SK-N-SH (cell line): ENCODE measurements around the gene RIN2. TPM values are rescaled to one million over a fixed set of nuclear protein-coding genes. Genes with fewer than 3 reads are reported as not detected.

Experiments
- CTCF ChIA-PET: fragments of 300-600, 350-600 bp; formaldehyde crosslinking; extraction: SDS; loops from one replicate; lab custom pipeline; 2021; lab: Yijun Ruan, JAX
- POLR2A ChIA-PET: fragments of 350-600 bp; sonication (Branson Sonifier 250); formaldehyde crosslinking; extraction: SDS; loops from one replicate; lab custom pipeline; 2020; ENCODE audit warnings: antibody characterized with exemption, inconsistent platforms; lab: Yijun Ruan, JAX
- DNase-seq: peaks from one replicate; pipeline ENCODE4 v3.0.0; 2012
- H2AFZ ChIP-seq: fragments of 200-600 bp; sonication (generic); 2 replicates; pipeline ENCODE4 v1.8.1; 2016; ENCODE audit warnings: antibody characterized with exemption, mild to moderate bottlenecking, low read depth
- H3F3A ChIP-seq: fragments of 200-600 bp; sonication (generic); replicated peaks from 2 replicates; pipeline ENCODE3; 2016; ENCODE audit warnings: antibody characterized with exemption, mild to moderate bottlenecking; ENCODE audit not compliant: insufficient read depth
- H3K27ac ChIP-seq, 2 experiments: fragments of 200-500 bp in 1 of 2; fragments of 200-600 bp in 1 of 2; sonication (Bioruptor generic) in 1 of 2; sonication (generic), shearing (Covaris generic) in 1 of 2; 2 replicates each; pipeline versions ENCODE4 v1.5.1 to v1.6.1; 2014 to 2016; ENCODE audit warnings: low read depth in 2 of 2, inconsistent platforms in 1 of 2, low read length in 1 of 2, mild to moderate bottlenecking in 1 of 2, mixed read lengths in 1 of 2
- H3K27me3 ChIP-seq: fragments of 200-600 bp; sonication (generic), shearing (Covaris generic); 2 replicates; pipeline ENCODE4 v1.6.1; 2016; ENCODE audit warnings: mixed run types; ENCODE audit not compliant: insufficient read depth
- H3K36me3 ChIP-seq, 2 experiments: fragments of 200-500 bp in 1 of 2; fragments of 200-600 bp in 1 of 2; sonication (Bioruptor generic) in 1 of 2; sonication (generic) in 1 of 2; replicated peaks in 1 of 2; 2 replicates each; pipeline versions ENCODE3 to v1.5.1; 2014 to 2016; ENCODE audit warnings: low read length in 1 of 2, mild to moderate bottlenecking in 1 of 2; ENCODE audit not compliant: insufficient read depth in 2 of 2, control insufficient read depth in 1 of 2
- H3K4me1 ChIP-seq, 2 experiments: fragments of 200-500 bp in 1 of 2; fragments of 200-600 bp in 1 of 2; sonication (Bioruptor generic) in 1 of 2; sonication (generic), shearing (Covaris generic) in 1 of 2; 2 replicates each; pipeline versions ENCODE4 v1.5.1 to v1.6.1; 2014 to 2016; ENCODE audit warnings: low read depth in 1 of 2, low read length in 1 of 2, mixed run types in 1 of 2; ENCODE audit not compliant: insufficient read depth in 2 of 2, control insufficient read depth in 1 of 2
- H3K4me2 ChIP-seq: fragments of 200-600 bp; sonication (generic), shearing (Covaris generic); 2 replicates; pipeline ENCODE4 v1.6.1; 2017; ENCODE audit warnings: mixed run types
- H3K4me3 ChIP-seq, 2 experiments: fragments of 200-500 bp in 1 of 2; fragments of 200-600 bp in 1 of 2; sonication (Bioruptor generic) in 1 of 2; sonication (generic), shearing (Covaris generic) in 1 of 2; 2 replicates each; pipeline versions ENCODE4 v1.5.1 to v1.8.1; 2014 to 2016; ENCODE audit warnings: low read depth in 2 of 2, inconsistent platforms in 1 of 2, low read length in 1 of 2, mild to moderate bottlenecking in 1 of 2, mixed read lengths in 1 of 2, moderate library complexity in 1 of 2
- H3K79me2 ChIP-seq: fragments of 200-600 bp; sonication (generic); 2 replicates; pipeline ENCODE4 v1.8.1; 2017; ENCODE audit warnings: mild to moderate bottlenecking; ENCODE audit not compliant: insufficient read depth
- H3K9ac ChIP-seq: fragments of 200-600 bp; sonication (generic); 2 replicates; pipeline ENCODE4 v1.6.1; 2017; ENCODE audit warnings: mixed run types
- H3K9me2 ChIP-seq: fragments of 200-600 bp; sonication (generic); 2 replicates; pipeline ENCODE4 v1.6.1; 2017; ENCODE audit warnings: mixed run types
- H3K9me3 ChIP-seq: fragments of 200-600 bp; sonication (generic); 2 replicates; pipeline ENCODE4 v1.6.1; 2017; ENCODE audit warnings: mixed run types, mild to moderate bottlenecking, moderate library complexity
- H4K20me1 ChIP-seq: fragments of 200-600 bp; sonication (generic); 2 replicates; pipeline ENCODE4 v1.6.1; 2017; ENCODE audit warnings: mild to moderate bottlenecking, mixed run types; ENCODE audit not compliant: insufficient read depth
- CTCF ChIP-seq: fragments of 200-600 bp; sonication (generic); IDR thresholded peaks from 2 replicates; pipeline ENCODE4 v1.6.1; 2017; ENCODE audit warnings: antibody characterized with exemption, mild to moderate bottlenecking, moderate library complexity
- EP300 ChIP-seq, 2 experiments: IDR thresholded peaks; 2 replicates each; pipeline versions ENCODE4 v1.4.0 to v1.6.1; 2012; ENCODE audit warnings: borderline replicate concordance in 1 of 2, low read depth in 1 of 2, low read length in 1 of 2
- FOXJ3 ChIP-seq: sonication (generic); formaldehyde crosslinking; IDR thresholded peaks from 2 replicates; pipeline ENCODE4 v1.5.1; 2020; ENCODE audit warnings: mild to moderate bottlenecking, missing genetic modification reagents
- FOXM1 ChIP-seq: IDR thresholded peaks from 2 replicates; pipeline ENCODE4 v1.4.0; 2012; ENCODE audit warnings: low read depth, mild to moderate bottlenecking
- GABPA ChIP-seq: IDR thresholded peaks from 2 replicates; pipeline ENCODE4 v1.4.0; 2012; ENCODE audit warnings: low read depth, mild to moderate bottlenecking
- GATA2 ChIP-seq: sonication (generic); formaldehyde crosslinking; IDR thresholded peaks from 2 replicates; pipeline ENCODE4 v1.5.0; 2020; ENCODE audit warnings: mild to moderate bottlenecking, missing genetic modification reagents
- MAX ChIP-seq: IDR thresholded peaks from 2 replicates; pipeline ENCODE4 v1.4.0; 2012; ENCODE audit warnings: low read depth
- MEF2A ChIP-seq: IDR thresholded peaks from 2 replicates; pipeline ENCODE4 v1.4.0; 2012; ENCODE audit warnings: low read depth, borderline replicate concordance
- MXI1 ChIP-seq: IDR thresholded peaks from 2 replicates; pipeline ENCODE4 v1.6.1; 2012; ENCODE audit warnings: mild to moderate bottlenecking, low read depth, low read length, improper control_type of control experiment
- NFIC ChIP-seq: IDR thresholded peaks from 2 replicates; pipeline ENCODE4 v1.4.0; 2012; ENCODE audit warnings: borderline replicate concordance
- PBX3 ChIP-seq: IDR thresholded peaks from 2 replicates; pipeline ENCODE4; 2012
- TAF1 ChIP-seq: IDR thresholded peaks from 2 replicates; pipeline ENCODE4 v1.6.1; 2012; ENCODE audit warnings: low read depth, mild to moderate bottlenecking, low read length, moderate library complexity, borderline replicate concordance
- TCF12 ChIP-seq: IDR thresholded peaks from 2 replicates; pipeline ENCODE4 v1.4.0; 2012
- TEAD4 ChIP-seq: IDR thresholded peaks from 2 replicates; pipeline ENCODE4 v1.4.0; 2012; ENCODE audit warnings: mild to moderate bottlenecking, borderline replicate concordance; ENCODE audit not compliant: insufficient read depth
- USF2 ChIP-seq: fragments of 150-350 bp; IDR thresholded peaks from 2 replicates; pipeline ENCODE4 v1.6.1; 2017; ENCODE audit warnings: antibody characterized with exemption, low read length, low read depth, borderline replicate concordance
- YY1 ChIP-seq: IDR thresholded peaks from 2 replicates; pipeline ENCODE4 v1.4.0; 2012; ENCODE audit warnings: low read depth, mild to moderate bottlenecking
- WGBS: methylation state at CpG from one replicate; pipeline ENCODE4 v1.1.6; 2017; ENCODE audit warnings: low lambda C conversion rate; 5-methylcytosine and 5-hydroxymethylcytosine counted together
- polyA plus RNA-seq, 3 experiments: library from polyadenylated mRNA; depleted of rRNA; stranded (reverse); fragments of >200 nt; gene quantifications; 2 replicates each; pipeline ENCODE4 v1.2.3, GENCODE V29; 2012

The RIN2 gene
- polyA plus RNA-seq, 1 of the 3 experiments (the other 2 are of a cell fraction): 6.8 TPM

- H3K27me3 ChIP-seq: no peaks in the 10 kb centered on the region
- H3K9ac ChIP-seq: no peak overlapping the region
- WGBS: 99% methylated on average over 5 of the region's 5 CpGs
- H3K4me3 ChIP-seq: no peak overlapping the region
- no peaks in the 10 kb centered on the region for H4K20me1 ChIP-seq
- TF ChIP-seq TCF12: no peak
- TF ChIP-seq TAF1: no peak
- TF ChIP-seq PBX3: no peak
- TF ChIP-seq TEAD4: no peak
- no peak for TF ChIP-seq FOXM1
- TF ChIP-seq YY1: no peak
- no peak for TF ChIP-seq MAX
- TF ChIP-seq GATA2 (CRISPR knock-in tag): no peak
- TF ChIP-seq EP300 (IDR thresholded peaks at IDR 0.05; ENCODE audit: borderline replicate concordance in 1 of 2, low read depth in 1 of 2, low read length in 1 of 2): no peak
- no peak for TF ChIP-seq NFIC
- no peak for TF ChIP-seq MXI1
- no peak for TF ChIP-seq CTCF
- peaks cover 8 to 34% of the 10 kb centered on the region in 2 experiments for H3K36me3 ChIP-seq
- no peaks in the 10 kb centered on the region for H3K9me2 ChIP-seq
- H3K27ac ChIP-seq: no peak overlapping the region
- CTCF ChIA-PET: interaction anchor here (2.4 kb wide), 1 partner anchor 13 kb away, joined by 6 read pairs; no protein-coding TSS in a partner anchor
- POLR2A ChIA-PET: no interaction called here
- no peaks in the 10 kb centered on the region for H3F3A ChIP-seq
- H3K4me1 ChIP-seq: no peaks in the 10 kb centered on the region
- H2AFZ ChIP-seq: no peak overlapping the region
- H3K9me3 ChIP-seq: no peaks in the 10 kb centered on the region
- no peak overlapping the region for H3K4me2 ChIP-seq
- no peak for DNase-seq
- no peaks in the 10 kb centered on the region for H3K79me2 ChIP-seq
Observed at GRCh38 chr20:19799325-19799724, 41.3 kb downstream of the RIN2 start.

- Histone ChIP-seq H3K79me2 (no peaks in the 10 kb centered on the region), H3K9me3 (no peaks in the 10 kb centered on the region), H3K4me1 (peaks cover 7 to 8% of the 10 kb centered on the region in 2 experiments; a peak in 3 of 4 replicates), H3K9me2 (no peaks in the 10 kb centered on the region), H3K4me3 (no peak overlapping the region), H2AFZ (no peak overlapping the region), H3K4me2 (no peak overlapping the region), H4K20me1 (no peaks in the 10 kb centered on the region), H3K9ac (no peak overlapping the region), H3F3A (no peaks in the 10 kb centered on the region), H3K36me3 (peaks cover 8 to 28% of the 10 kb centered on the region in 2 experiments), H3K27me3 (no peaks in the 10 kb centered on the region), H3K27ac (no peak overlapping the region)
- DNase-seq: no peak
- ChIA-PET CTCF (no interaction called here), POLR2A (no interaction called here)
- no peak for TF ChIP-seq FOXJ3 (CRISPR knock-in tag)
- no peak for TF ChIP-seq MEF2A
- TF ChIP-seq GABPA: no peak
- TF ChIP-seq TEAD4: no peak
- no peak for TF ChIP-seq USF2
- 97% methylated on average over 6 of the region's 6 CpGs for WGBS
Observed at GRCh38 chr20:19802099-19802491, 44.0 kb downstream of the RIN2 start.
